ENCODE results near the gene ASCL5. TPM values are rescaled to one million over a fixed set of nuclear protein-coding genes. Genes with fewer than 3 reads are reported as not detected.

ASCL5 gene
- total RNA-seq, 1 experiment from 2014 or later = not detected

GRCh38 chr1:201090541-201090940 lies 36.4 kb downstream of the ASCL5 start:
- Histone ChIP-seq H3K27me3 (replicated peaks; ENCODE audit: insufficient read depth, low read depth, low read length, poor library complexity) (no peaks in the 10 kb centered on the region), H3K4me3 (ENCODE audit: low read depth, low read length, poor library complexity, severe bottlenecking) (no peak overlapping the region), H3K36me3 (ENCODE audit: insufficient read depth, low read length, poor library complexity, severe bottlenecking) (no peaks in the 10 kb centered on the region), H3K4me1 (ENCODE audit: insufficient read depth, low read length, poor library complexity, severe bottlenecking) (no peaks in the 10 kb centered on the region), H3K27ac (ENCODE audit: low read depth, low read length, poor library complexity, severe bottlenecking) (no peak overlapping the region), H3K9me3 (ENCODE audit: low read depth, low read length, poor library complexity, severe bottlenecking) (no peaks in the 10 kb centered on the region)
- no peak for DNase-seq (ENCODE audit: low spot score)
- BruUV-seq (replicated peaks) = no TSS peak
- intact Hi-C loops (cut with micrococcal nuclease; ENCODE audit: unreplicated experiment) = no loop called here
- POLR2A ChIA-PET (ENCODE audit: low non-redundant PET) = no interaction called here
- CTCF ChIA-PET = no interaction called here
- TF ChIP-seq CTCF (conservative IDR thresholded peaks at IDR 0.05; ENCODE audit: low read depth, low read length) (no peak), EZH2 (IDR thresholded peaks at IDR 0.05; ENCODE audit: borderline replicate concordance, low read depth, low read length, poor library complexity, severe bottlenecking) (no peak)

DNA sequence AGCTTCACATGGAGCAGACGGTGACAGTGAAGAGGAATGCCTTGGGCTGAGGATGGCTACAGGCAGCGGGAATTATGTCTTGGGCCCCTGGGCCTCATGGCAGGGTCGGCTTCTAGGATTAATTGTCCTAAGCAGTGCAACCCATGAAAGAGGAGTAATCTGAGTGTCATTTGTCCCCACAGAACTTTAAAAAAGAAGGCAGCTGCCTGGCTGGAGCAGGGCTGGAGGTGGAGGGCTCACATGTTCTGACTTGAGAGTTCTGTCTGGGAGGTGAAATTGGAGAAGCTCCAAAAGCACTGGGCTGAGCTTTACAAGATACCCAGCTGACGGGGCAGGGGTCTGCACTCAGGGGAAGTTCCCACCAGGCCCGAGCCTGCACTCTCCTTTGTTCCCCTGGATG lies 37.4 kb downstream of the ASCL5 start:
- DNase-seq (ENCODE audit: low spot score) = no peak
- no peaks in the 10 kb centered on the region for H3K4me1 ChIP-seq (ENCODE audit: insufficient read depth, low read length, poor library complexity, severe bottlenecking)
- no peaks in the 10 kb centered on the region for H3K36me3 ChIP-seq (ENCODE audit: insufficient read depth, low read length, poor library complexity, severe bottlenecking)
- ChIA-PET CTCF (no interaction called here), POLR2A (ENCODE audit: low non-redundant PET) (no interaction called here)
- no peak overlapping the region for H3K4me3 ChIP-seq (ENCODE audit: low read depth, low read length, poor library complexity, severe bottlenecking)
- TF ChIP-seq CTCF (conservative IDR thresholded peaks at IDR 0.05; ENCODE audit: low read depth, low read length) = no peak
- no peak for TF ChIP-seq EZH2 (IDR thresholded peaks at IDR 0.05; ENCODE audit: borderline replicate concordance, low read depth, low read length, poor library complexity, severe bottlenecking)
- no peak overlapping the region for H3K27ac ChIP-seq (ENCODE audit: low read depth, low read length, poor library complexity, severe bottlenecking)
- H3K9me3 ChIP-seq (ENCODE audit: low read depth, low read length, poor library complexity, severe bottlenecking) = no peaks in the 10 kb centered on the region
- intact Hi-C loops (cut with micrococcal nuclease; ENCODE audit: unreplicated experiment) = no loop called here
- H3K27me3 ChIP-seq (replicated peaks; ENCODE audit: insufficient read depth, low read depth, low read length, poor library complexity) = no peaks in the 10 kb centered on the region
- BruUV-seq (replicated peaks) = no TSS peak

GRCh38 chr1:201088901-201089525 lies 38.0 kb downstream of the ASCL5 start:
- intact Hi-C loops (cut with micrococcal nuclease; ENCODE audit: unreplicated experiment) = no loop called here
- Histone ChIP-seq H3K4me3 (ENCODE audit: low read depth, low read length, poor library complexity, severe bottlenecking) (no peak overlapping the region), H3K36me3 (ENCODE audit: insufficient read depth, low read length, poor library complexity, severe bottlenecking) (no peaks in the 10 kb centered on the region), H3K27me3 (replicated peaks; ENCODE audit: insufficient read depth, low read depth, low read length, poor library complexity) (no peaks in the 10 kb centered on the region), H3K9me3 (ENCODE audit: low read depth, low read length, poor library complexity, severe bottlenecking) (no peaks in the 10 kb centered on the region), H3K4me1 (ENCODE audit: insufficient read depth, low read length, poor library complexity, severe bottlenecking) (no peaks in the 10 kb centered on the region), H3K27ac (ENCODE audit: low read depth, low read length, poor library complexity, severe bottlenecking) (no peak overlapping the region)
- no peak for DNase-seq (ENCODE audit: low spot score)
- ChIA-PET POLR2A (ENCODE audit: low non-redundant PET) (no interaction called here), CTCF (no interaction called here)
- TF ChIP-seq CTCF (conservative IDR thresholded peaks at IDR 0.05; ENCODE audit: low read depth, low read length) (no peak), EZH2 (IDR thresholded peaks at IDR 0.05; ENCODE audit: borderline replicate concordance, low read depth, low read length, poor library complexity, severe bottlenecking) (no peak)
- BruUV-seq (replicated peaks) = no TSS peak
